Right forelimb (tissue), 1 donor: ENCODE data around the gene ATRN.

ENCODE experiments used
- DNase-seq: peaks from one replicate; pipeline ENCODE4 v3.0.0-alpha.2; 2018

ATRN gene

DNA sequence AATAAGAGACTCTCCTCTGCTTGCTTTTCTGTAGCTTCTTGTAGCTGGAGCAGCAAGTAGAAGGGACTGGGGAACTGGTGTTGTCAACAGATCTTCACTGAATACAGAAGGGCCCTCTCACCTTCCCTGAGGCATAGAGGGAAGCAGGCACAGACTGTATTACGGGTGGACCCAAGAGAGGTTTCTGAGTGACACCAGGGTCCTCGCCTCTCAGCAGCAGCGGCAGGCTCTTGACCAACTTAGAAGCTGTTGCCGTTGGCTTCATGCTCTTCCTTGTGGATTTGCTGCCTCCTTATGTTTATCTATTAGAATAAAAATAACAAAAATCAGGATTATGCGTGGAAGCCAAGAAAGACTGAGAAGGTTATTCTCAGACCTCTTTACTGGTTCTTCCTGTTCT, 160.7 kb downstream of the ATRN start:
- DNase-seq, result no peak

DNA sequence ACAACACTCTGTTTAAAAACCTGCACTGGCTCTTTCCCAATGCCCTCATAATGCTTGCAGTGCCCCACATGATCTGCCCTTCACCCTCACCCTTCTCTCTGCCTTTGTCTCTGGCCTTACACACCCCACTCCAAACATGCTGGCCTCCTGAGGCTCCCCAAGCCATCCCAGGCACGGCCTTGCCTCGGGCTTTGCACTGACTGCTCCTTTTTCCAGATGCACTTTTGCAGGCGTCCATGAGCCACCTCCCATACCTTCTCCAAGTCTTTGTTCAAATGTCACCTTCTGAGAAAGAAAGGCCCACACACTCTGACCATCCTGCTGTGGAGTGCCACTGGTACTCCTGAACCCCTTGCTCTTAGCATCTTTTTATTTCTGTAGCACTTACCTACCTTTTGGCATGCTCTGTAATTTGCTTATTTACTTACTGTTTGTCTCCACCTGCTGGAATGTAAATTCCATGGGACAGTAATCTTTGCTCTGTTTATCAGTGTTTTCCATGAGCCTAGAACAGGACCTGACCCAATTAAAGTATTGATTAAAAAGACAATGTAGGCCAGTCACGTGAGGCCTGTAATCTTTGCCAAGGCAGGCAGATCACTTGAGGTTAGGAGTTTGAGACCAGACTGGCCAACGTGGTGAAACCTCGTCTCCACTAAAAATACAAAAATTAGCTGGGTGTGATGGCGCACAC, 161.6 kb downstream of the ATRN start:
- DNase-seq, result no peak

DNA sequence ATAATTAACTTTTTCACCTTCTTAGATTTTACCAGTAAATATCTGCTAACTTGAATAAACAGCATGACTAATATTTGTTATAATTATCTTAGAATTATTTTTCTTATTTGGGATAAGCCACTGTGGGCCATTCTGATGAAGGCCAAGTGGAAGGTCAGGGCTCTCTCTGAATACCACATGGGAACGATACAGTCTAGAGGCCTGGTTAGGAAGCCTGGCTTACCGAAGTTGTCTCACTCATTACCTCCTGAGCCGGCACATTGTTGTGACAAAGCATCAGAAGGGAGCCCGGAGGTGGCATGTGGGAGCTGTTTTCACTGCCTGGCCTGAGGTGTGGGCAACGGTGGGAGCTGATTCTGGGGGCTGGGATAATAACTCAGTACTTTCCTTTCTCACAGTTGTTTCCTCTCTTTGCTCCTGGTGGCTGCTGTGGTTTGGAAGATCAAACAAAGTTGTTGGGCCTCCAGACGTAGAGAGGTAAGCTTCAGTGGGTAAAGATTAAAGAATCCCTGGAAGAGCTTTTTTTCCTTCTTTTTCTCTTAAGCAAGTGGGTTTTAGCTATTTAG, 163.2 kb downstream of the ATRN start:
- no peak for DNase-seq

DNA sequence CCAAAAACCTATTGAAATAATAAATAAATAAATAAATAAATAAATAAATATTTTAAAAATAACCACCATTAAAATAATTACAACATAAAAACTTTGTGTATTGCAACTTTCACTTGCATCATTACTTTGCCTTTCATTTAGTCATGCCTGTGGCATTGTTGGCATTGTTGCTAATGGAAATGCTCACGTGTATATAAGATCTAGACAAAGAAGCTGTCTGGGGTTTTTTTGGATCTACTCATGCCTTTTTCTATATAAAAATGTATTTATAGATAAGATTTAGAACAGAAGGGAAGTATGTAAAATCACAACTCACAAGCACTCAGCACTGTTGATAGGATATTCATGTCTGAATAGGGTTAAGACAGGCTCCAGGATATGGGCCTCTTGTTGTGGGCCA, 164.5 kb downstream of the ATRN start:
- DNase-seq, result no peak

DNA sequence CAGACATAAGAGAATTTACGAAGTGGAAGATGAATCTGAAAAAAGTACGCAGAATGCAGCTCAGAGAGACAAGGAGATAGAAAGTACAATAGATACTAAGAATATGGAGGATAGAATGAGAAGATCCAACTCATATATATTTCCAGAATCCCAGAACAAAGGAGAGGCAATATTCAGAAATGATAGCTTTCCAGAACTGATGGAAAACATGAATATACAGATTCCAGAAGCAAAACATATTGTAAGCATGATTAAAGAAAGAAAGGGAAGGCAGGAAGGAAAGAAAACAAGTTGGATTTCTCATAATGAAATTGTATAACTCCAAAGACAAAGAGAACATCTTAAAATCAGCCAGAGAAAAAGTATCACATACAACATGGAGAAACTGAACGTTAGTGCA, 169.4 kb downstream of the ATRN start:
- DNase-seq, result no peak

DNA sequence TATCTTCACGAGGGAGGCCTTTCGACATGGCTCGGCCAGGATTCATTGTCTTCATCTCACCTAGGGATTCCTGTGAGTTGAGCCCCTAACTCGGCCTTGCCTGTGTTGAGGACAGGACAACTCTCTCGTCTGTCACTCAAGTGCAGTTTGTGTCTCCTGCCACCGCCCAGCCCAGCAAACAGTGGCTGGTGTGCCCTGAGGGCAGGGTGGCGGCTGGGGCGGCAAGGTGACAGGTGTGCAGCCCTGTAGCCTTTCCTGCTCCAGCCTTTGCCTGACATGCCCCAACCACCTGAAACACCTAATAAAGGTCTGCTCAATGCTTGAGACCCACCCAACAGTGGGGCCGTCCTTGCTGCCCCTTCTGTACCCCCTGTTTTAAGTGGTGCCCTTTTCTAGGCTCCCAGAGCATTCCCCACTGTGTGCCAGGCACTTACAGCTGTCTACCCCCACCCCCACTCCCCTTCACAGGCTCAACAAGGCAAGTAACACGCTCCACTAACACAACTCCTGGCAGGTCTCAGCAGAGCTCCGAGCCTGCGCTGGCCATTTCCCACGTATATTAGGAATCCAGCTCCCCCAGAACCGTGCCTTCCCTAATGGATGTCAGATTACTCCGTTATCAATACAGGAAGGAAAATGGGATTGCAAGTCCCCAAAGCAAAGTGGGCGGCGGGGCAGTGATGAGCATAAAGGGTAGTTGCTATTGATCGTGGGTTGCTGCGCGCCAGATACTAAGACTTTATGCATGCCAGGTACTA, 174.7 kb downstream of the ATRN start:
- DNase-seq, result no peak

DNA sequence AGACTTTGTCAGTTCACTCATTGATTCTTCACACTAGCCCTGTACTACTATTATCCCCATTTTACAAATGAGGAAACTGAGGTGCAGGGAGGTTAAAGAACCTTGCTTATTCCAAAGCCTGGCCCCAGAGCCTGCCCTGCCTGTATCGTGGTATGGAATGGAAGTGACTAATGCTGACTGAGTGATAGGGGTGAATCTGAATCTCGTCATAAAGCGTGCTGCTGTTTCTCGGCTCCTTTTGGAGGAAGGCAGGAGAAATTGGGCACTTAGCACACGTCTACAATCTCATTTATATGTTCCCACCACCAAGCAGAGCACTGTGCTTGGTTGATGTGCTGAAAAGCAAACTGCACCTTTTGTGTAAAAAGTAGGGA, 175.2 kb downstream of the ATRN start:
- no peak for DNase-seq

DNA sequence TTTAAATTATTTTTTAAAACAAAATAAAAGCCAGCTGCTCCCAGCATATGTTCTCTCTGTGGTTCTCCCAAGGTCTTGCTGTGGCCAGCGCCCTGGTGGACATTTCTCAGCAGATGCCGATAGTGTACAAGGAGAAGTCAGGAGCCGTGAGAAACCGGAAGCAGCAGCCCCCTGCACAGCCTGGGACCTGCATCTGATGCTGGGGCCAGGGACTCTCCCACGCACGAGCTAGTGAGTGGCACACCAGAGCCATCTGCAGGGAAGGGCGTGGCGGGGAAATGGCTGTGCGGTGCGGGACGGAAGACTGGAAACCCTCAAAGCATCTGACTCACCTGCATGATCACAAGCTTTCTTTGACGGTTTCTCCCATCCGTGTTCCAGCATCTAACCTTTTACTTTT, 175.8 kb downstream of the ATRN start:
- DNase-seq, result no peak

DNA sequence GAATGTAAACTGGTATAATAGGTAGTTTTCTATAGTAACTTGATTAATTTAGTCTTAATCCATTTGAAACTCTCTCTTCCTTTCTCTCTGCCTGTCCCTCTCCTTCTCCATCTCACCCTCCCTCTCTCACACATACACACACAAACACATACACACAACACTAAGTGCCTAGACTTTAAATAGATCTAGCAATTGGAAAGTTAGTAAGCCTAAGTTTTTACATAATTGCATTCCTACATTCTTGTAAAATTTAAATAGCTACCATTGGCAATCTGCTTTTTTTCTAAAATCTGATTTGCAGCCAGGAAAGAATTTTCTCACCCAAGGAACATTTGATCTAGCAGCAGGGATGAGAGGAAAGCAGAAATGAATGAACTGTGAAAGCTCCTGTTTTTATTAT, 176.7 kb downstream of the ATRN start:
- no peak for DNase-seq

DNA sequence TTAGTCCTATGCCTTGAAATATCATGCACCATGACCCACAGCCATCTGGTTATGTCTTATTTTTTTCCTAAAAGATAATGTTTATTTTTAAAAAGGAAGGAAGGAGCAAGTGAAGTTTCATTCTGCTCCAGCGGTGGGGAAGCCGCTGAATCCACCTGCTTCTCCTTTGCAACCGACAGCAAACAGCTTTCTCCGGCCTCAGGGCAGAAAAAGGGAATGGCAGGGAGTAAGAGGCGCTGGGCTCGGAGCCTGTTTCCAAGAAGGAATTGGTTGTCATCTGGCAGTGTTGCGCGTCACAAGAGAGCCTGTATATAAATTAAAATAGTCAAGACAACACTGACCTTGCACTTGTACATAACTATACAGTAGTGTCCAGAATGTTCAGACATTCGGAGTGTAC, 178.1 kb downstream of the ATRN start:
- no peak for DNase-seq

DNA sequence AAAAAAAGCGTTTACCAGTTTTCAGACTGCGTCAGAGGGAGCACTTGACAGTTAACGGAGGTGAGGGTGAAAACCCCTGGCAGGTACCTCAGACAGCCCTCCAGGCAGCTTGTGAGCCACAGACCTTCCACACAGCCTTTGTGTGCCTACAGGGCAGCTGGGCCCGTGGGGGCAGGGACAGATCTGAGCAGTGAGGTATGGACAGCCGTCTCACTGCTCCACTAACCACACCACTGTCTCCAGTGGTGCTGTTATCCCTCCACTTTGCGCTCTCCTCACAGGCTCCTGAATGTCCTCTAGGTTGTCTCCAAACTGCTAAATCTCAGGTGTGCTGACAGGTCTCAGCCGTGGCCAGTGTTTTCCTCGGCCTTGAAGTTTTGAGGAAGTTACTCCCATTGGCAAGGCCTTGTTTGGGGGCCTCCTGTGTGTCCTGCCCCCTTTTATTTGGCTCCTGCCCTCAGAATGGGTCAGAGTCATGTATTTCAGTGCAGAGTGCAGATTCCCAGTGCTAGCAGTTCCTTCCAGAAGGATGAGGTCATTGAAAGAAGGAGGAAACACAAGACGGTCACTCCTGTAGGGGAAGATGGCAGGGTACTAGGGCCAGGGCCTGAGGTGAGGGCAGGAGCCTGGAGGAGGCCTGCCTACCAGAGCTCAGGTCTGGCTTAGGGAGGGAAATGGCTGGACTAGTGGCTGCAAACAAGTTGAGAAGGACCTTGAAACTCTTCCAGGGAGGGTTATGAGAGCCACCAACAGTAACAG, 180.6 kb downstream of the ATRN start:
- no peak for DNase-seq

DNA sequence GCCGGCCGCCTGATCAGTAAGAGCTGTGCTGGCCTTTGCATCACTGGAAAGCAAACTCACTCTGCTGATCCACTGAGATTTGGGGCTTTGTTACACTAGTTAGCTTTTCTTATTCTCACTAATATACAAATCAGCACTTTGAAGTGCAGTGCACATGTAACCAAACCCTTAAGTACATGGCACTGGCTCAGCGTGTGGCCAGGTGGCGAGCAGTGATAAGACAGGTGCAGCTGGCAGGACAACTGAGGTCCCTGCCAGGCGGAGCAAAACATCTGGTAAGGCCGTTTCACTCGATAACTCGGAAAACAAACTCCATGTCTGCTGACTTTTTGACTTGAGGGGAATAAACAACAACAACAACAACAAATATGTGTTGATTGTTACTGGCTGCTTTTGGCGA, 181.4 kb downstream of the ATRN start:
- no peak for DNase-seq

DNA sequence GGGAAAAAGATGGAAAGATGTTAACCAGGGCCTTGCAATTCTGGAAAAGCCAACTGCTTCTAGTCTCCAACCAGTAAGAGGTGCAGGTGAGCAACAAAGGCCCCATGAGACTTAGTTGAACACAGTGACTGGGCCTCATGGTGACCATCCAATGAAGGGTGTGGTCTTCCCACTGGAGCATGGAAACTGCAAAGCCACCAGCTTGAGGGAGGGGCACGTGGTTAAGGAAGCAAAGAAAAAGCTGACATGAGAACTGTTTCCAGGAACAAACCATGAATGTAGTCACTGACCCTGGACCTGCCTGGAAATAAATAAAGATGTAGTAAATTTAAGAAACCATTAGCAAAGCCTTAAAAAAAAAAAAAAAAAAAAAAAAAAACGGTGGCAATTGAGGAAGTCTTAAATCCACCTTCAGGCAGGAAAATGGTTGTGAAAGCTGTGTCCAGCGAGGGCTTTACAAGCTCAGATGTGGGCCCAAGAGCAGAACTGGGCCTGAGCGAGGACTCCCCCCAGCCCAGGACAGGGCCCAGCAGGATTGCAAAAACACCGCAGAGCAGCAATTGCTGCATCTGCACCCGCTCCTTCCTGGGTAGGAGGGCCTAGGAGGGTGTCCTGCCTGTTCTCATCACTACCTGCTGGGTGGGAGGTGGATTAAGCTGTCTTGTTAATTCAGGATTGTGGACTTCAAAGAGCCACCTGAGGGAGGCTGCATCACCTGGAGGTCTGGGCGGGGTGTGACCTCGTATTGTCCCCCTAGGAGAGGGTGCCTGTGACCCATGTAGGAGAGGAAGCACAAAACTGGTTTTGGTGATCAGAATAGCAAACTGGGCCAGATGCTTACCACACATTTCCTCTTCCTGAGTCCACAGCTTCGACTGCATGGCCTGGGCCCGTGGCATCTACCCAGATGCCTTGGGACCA, 182.1 kb downstream of the ATRN start:
- no peak for DNase-seq

DNA sequence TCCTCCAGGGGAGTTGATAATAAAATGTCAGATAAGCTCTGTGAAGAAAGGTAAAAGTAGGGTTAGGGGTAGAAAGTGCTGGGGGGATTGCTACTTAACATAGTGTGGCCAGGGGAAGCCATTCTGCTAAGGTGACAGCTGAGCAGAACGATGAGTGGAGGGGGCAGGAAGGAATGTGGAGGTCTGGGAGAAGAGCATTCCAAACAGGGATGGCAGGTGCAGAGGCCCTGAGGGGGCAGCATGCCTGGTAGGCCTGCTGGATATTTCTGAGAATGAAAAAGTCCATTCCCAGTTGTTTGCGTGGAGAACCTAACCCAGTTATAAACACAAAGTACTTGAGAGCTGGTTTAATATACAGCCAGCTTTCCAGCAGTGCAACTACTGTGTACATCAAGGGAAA, 183.1 kb downstream of the ATRN start:
- DNase-seq, result no peak

DNA sequence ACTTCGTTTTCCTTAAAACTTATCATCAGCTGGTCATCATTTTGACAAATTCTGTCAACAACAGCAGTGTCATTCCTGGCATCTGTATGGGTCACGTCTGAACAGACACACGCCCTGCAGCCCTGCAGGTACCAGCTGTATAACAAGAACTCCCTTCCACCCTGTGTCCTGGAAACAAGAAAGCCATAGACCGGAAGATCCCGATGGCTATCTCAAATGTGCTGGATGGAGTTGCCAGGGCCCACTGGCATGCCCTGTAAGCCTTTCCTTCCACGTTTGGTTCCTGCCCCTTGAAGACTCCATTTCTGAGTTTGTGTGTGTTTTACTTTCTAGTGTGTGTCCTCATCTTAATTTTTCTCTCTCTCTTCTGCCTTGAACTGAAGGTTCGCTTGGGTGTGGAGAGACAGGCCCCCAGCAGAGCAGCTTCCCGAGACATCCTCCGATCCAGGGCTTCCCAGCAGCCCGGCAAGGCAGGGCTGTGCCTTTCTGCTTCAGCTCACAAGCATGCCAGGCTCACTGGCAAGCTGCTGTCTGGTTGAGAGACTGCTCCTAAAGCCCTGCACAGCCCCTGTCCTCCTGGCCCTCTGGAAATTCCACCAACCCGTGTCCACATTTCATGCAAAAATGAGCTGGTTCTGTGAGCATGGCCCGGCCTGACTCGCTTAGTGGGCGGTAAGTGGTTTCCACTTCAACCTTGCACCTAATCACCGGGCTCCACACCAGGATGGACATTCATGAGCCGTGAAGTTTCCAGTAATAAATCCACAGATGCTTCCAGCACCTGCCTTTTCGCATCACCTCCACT, 183.7 kb downstream of the ATRN start:
- no peak for DNase-seq

DNA sequence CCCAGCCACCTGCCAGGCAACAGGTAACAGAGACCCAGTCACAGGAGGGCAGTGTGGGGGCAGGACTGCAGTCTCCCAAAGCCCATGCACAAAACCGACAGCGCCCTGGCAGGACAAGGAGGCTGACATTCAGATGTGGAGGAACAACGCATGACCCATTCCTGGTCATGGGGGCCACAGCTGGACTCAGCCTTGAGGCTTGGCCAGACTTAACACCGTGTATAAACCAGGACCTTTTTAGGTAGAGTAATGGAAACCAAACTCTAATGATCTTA, 184.2 kb downstream of the ATRN start:
- no peak for DNase-seq

DNA sequence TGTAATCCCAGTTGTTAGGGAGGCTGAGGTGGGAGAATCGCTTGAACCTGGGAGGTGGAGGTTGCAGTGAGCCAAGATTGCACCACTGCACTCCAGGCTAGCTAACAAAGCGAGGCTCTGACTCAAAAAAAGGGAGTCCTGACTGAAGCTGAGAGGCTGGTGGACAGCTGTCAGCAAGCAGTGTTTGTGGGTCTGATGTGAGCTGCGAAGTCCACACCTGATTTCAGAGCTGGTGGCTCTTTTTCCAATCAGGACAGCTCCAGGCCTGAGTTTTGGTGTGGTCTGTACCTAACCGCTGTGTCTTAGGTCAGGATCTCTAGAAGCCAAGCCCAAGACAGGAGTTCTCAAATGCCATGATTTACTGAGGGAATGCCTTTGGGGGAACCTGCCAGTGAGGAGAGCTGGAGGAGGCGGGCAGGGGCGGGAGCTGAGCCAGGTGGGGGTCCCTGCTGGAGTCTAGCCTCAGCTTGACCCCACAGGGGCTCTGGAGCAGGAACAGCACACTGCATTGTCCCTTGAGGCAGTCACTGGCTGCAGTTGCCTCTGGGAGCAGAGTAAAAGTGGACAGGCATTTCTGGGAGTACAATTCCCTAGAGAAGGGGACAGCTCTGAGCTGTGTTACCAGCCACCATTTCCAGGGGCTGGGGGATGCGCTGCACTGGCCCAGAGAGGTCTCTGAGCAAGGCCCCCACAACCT, 187.3 kb downstream of the ATRN start:
- DNase-seq, result no peak

DNA sequence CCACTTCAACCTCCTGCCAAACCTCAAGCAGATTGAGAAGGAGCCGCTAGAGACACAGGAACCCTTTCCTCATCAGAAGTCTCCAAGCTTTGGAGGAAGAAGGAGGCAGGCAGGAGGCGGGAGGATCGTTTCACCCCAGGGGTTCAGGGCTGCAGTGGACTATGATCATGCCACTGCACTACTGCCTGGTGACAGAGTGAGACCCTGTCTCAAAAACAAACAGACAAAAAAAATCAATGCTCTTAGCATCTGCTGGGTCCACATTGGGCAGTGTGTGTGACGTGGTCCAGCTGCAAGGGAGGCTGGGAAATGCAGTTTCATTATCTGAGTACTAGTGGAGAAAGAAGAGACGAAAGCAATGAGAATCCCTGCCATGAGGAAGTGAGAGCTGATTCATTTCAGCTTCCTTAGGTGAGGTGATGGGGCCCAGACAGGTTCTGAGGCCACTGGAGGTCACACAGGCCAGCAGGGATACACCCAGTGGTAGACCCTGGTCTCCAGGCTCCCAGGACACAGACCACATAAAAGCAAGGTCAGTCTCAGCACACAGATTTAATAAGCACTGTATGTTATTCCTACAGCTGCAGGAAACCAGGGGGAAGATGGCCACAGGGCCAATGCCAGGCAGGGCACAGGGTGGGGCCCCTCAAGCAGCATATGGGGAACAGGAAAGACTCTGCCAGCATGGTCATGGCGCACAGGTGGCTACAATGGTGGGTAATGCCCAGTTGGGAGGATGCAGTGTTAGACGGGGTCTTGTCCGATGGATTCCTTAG, 188.1 kb downstream of the ATRN start:
- DNase-seq, result no peak

DNA sequence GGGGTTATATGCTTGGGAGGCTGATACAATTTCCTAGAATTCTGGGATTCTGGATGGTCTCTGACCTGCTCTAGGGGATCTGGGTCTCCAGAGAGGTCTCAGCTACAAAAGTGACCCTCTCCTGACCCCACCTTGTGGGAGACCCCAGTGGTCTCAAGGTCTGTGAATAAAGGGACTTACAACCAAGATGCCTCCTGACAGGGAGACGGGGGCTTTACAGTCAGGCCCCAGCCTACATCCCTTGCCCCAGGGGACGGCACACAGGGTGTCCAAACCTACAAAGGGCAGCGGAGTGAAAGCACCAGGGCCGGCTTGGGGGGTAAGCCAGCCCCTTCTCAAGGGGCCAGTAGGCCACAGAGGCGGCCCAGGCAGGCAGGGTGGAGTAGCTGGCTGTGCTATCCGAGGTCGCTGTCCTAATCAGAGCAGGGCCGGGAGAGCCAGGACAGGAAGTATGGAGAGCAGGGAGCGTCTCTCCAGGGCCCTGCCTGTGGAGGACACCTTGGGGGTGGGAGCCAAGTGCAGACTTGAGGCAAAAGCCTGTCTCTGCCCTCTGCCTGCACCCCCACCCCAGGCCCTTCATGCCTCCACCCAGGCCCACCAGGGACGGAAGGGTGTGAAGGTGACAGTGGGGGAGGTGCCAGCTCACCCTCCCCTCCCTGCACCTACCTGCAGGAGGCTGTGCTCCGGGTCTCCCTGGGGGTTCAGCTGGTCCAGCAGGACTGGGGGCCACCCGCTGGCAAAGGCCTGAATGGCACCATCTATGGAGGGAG, 188.9 kb downstream of the ATRN start:
- DNase-seq, result no peak
